H1 (cell line): ENCODE results near the gene GPR135. TPM values are rescaled to one million over a fixed set of nuclear protein-coding genes. Genes with fewer than 3 reads are reported as not detected.

ENCODE experiments used
- CTCF ChIA-PET: fragments of 300-600 bp; sonication (Branson Sonifier 250); formaldehyde crosslinking; loops from one replicate; lab custom pipeline; 2021; ENCODE audit not compliant: partially characterized antibody; lab: Charles Lee
- POLR2A ChIA-PET: fragments of 300-600 bp; sonication (Branson Sonifier 250); formaldehyde crosslinking; loops from one replicate; lab custom pipeline; 2021; ENCODE audit warnings: inconsistent platforms; ENCODE audit not compliant: partially characterized antibody; lab: Charles Lee
- DNase-seq, 2 experiments: peaks; one replicate each; pipeline versions ENCODE4 v3.0.0 to v3.0.0-alpha.2; 2010 to 2022; ENCODE audit warnings: low spot score in 2 of 2, low read depth in 1 of 2, mixed read lengths in 1 of 2
- FAIRE-seq: peaks from 2 replicates; lab custom pipeline; 2011; peaks lifted over from hg19 to GRCh38; lab: Jason Lieb, UNC
- H2AFZ ChIP-seq: 2 replicates; pipeline ENCODE4 v1.8.1; 2012; ENCODE audit warnings: low read length, inconsistent platforms
- H2AK5ac ChIP-seq: 2 replicates; pipeline ENCODE4 v1.6.1; 2013; ENCODE audit warnings: low read depth, low read length
- H2BK120ac ChIP-seq: replicated peaks from 2 replicates; pipeline ENCODE3; 2013; ENCODE audit warnings: low read depth, low read length, inconsistent platforms
- H2BK12ac ChIP-seq: 2 replicates; pipeline ENCODE4 v1.6.1; 2013; ENCODE audit warnings: low read depth, low read length
- H2BK15ac ChIP-seq: 2 replicates; pipeline ENCODE4 v1.6.1; 2013; ENCODE audit warnings: low read length
- H2BK20ac ChIP-seq: 2 replicates; pipeline ENCODE4 v1.6.1; 2013; ENCODE audit warnings: low read length
- H2BK5ac ChIP-seq: 2 replicates; pipeline ENCODE4 v1.6.1; 2013; ENCODE audit warnings: low read depth, low read length
- H3K14ac ChIP-seq: 2 replicates; pipeline ENCODE4 v1.6.1; 2013; ENCODE audit warnings: inconsistent platforms; ENCODE audit not compliant: insufficient read length
- H3K18ac ChIP-seq: 2 replicates; pipeline ENCODE4 v1.6.1; 2013; ENCODE audit warnings: low read length; ENCODE audit errors: extremely low read depth
- H3K23ac ChIP-seq: 2 replicates; pipeline ENCODE4 v1.6.1; 2013; ENCODE audit warnings: inconsistent platforms; ENCODE audit not compliant: insufficient read length
- H3K23me2 ChIP-seq: 2 replicates; pipeline ENCODE4 v1.6.1; 2013; ENCODE audit warnings: low read depth, low read length
- H3K27ac ChIP-seq: 2 replicates; pipeline ENCODE4 v1.6.1; 2011; ENCODE audit warnings: low read depth, low read length, inconsistent platforms
- H3K27me3 ChIP-seq, 4 experiments: replicated peaks in 1 of 4; 1 replicate in 1 of 4; 2 replicates in 3 of 4; pipeline versions ENCODE4 v1.6.1 to v1.8.1; 2011 to 2013; ENCODE audit warnings: low read length in 3 of 4, mild to moderate bottlenecking in 3 of 4, inconsistent platforms in 2 of 4, mixed read lengths in 2 of 4, moderate library complexity in 1 of 4; ENCODE audit not compliant: control insufficient read depth in 3 of 4, insufficient read depth in 3 of 4; ENCODE audit errors: extremely low read depth in 1 of 4
- H3K36me3 ChIP-seq, 4 experiments: 2 replicates each; pipeline versions ENCODE4 v1.6.1 to v1.8.1; 2011 to 2013; ENCODE audit warnings: mild to moderate bottlenecking in 4 of 4, low read length in 3 of 4, moderate library complexity in 2 of 4, control low read depth in 1 of 4, inconsistent platforms in 1 of 4; ENCODE audit not compliant: insufficient read depth in 4 of 4, control insufficient read depth in 2 of 4
- H3K4ac ChIP-seq: replicated peaks from 2 replicates; pipeline ENCODE3; 2013; ENCODE audit warnings: low read length, low read depth, mixed read lengths, inconsistent platforms; ENCODE audit not compliant: insufficient read length
- H3K4me1 ChIP-seq, 4 experiments: replicated peaks in 1 of 4; 1 replicate in 1 of 4; 2 replicates in 3 of 4; pipeline versions ENCODE4 v1.6.1 to v1.8.1; 2011 to 2013; ENCODE audit warnings: low read length in 3 of 4, inconsistent platforms in 2 of 4, mixed read lengths in 1 of 4; ENCODE audit not compliant: insufficient read depth in 4 of 4, control insufficient read depth in 3 of 4
- H3K4me2 ChIP-seq, 2 experiments: 2 replicates each; pipeline versions ENCODE4 v1.6.1 to v1.8.1; 2011 to 2013; ENCODE audit warnings: low read depth in 2 of 2, low read length in 2 of 2, control low read depth in 1 of 2, inconsistent platforms in 1 of 2, mild to moderate bottlenecking in 1 of 2; ENCODE audit not compliant: insufficient read depth in 1 of 2
- H3K4me3 ChIP-seq, 4 experiments: fragments of 200-600, 300-600 bp in 1 of 4; sonication (generic), shearing (Covaris generic), sonication (Bioruptor Twin) in 1 of 4; 2 replicates each; pipeline versions ENCODE4 v1.5.1 to v1.8.1; 2011 to 2016; ENCODE audit warnings: low read length in 4 of 4, low read depth in 3 of 4, control low read depth in 2 of 4, inconsistent platforms in 2 of 4, mild to moderate bottlenecking in 2 of 4, mixed read lengths in 1 of 4, moderate library complexity in 1 of 4; ENCODE audit not compliant: insufficient read depth in 2 of 4; ENCODE audit errors: extremely low read depth in 1 of 4
- H3K56ac ChIP-seq: replicated peaks from 2 replicates; pipeline ENCODE3; 2013; ENCODE audit warnings: low read depth, mild to moderate bottlenecking, mixed read lengths, low read length, inconsistent platforms; ENCODE audit not compliant: insufficient read length
- H3K79me1 ChIP-seq: 2 replicates; pipeline ENCODE4 v1.6.1; 2013; ENCODE audit warnings: low read depth, low read length, control low read depth
- H3K79me2 ChIP-seq, 2 experiments: 2 replicates each; pipeline versions ENCODE4 v1.6.1 to v1.8.1; 2012 to 2013; ENCODE audit warnings: low read length in 2 of 2, mild to moderate bottlenecking in 2 of 2, inconsistent platforms in 1 of 2; ENCODE audit not compliant: insufficient read depth in 2 of 2, control insufficient read depth in 1 of 2
- H3K9ac ChIP-seq, 4 experiments: replicated peaks in 1 of 4; 1 replicate in 1 of 4; 2 replicates in 3 of 4; pipeline versions ENCODE4 v1.6.1 to v1.8.1; 2011 to 2013; ENCODE audit warnings: low read depth in 3 of 4, low read length in 3 of 4, control low read depth in 2 of 4, mild to moderate bottlenecking in 2 of 4, moderate library complexity in 2 of 4, inconsistent platforms in 1 of 4; ENCODE audit errors: extremely low read depth in 1 of 4
- H3K9me3 ChIP-seq, 2 experiments: 2 replicates each; pipeline versions ENCODE4 v1.6.1 to v1.8.1; 2012 to 2013; ENCODE audit warnings: mild to moderate bottlenecking in 2 of 2, moderate library complexity in 2 of 2, control low read depth in 1 of 2, inconsistent platforms in 1 of 2, low read depth in 1 of 2, low read length in 1 of 2, mixed read lengths in 1 of 2; ENCODE audit not compliant: insufficient read depth in 2 of 2
- H4K20me1 ChIP-seq, 2 experiments: replicated peaks in 1 of 2; 2 replicates each; pipeline versions ENCODE3 to v1.8.1; 2011 to 2013; ENCODE audit warnings: inconsistent platforms in 2 of 2, low read length in 2 of 2, mild to moderate bottlenecking in 1 of 2; ENCODE audit not compliant: insufficient read depth in 2 of 2, control insufficient read depth in 1 of 2
- H4K5ac ChIP-seq: 2 replicates; pipeline ENCODE4 v1.6.1; 2013; ENCODE audit warnings: low read length, low read depth, mixed read lengths, inconsistent platforms; ENCODE audit not compliant: insufficient read length
- H4K8ac ChIP-seq: 2 replicates; pipeline ENCODE4 v1.8.0; 2013; ENCODE audit warnings: mild to moderate bottlenecking, moderate library complexity, low read length, inconsistent platforms; ENCODE audit not compliant: insufficient read depth; ENCODE audit errors: extremely low read depth
- H4K91ac ChIP-seq: replicated peaks from 2 replicates; pipeline ENCODE3; 2013; ENCODE audit warnings: low read length, mixed read lengths, inconsistent platforms; ENCODE audit not compliant: insufficient read length
- BCL11A ChIP-seq, 2 experiments: IDR thresholded peaks; one replicate each; pipeline ENCODE4 v1.6.1; 2011; ENCODE audit warnings: low read depth in 2 of 2, low read length in 2 of 2, mild to moderate bottlenecking in 2 of 2
- CEBPB ChIP-seq: IDR thresholded peaks from 2 replicates; pipeline ENCODE4 v1.6.1; 2012; ENCODE audit warnings: low read depth, low read length
- EZH2 ChIP-seq: fragments of 200-600 bp; sonication (generic); IDR thresholded peaks from 2 replicates; pipeline ENCODE4 v1.7.1; 2012; ENCODE audit warnings: low read depth, mild to moderate bottlenecking, moderate library complexity, low read length, inconsistent platforms; ENCODE audit not compliant: severe bottlenecking
- HDAC6 ChIP-seq: IDR thresholded peaks from one replicate; pipeline ENCODE4 v1.7.1; 2012; ENCODE audit warnings: low read depth, mild to moderate bottlenecking, inconsistent platforms, low read length, moderate library complexity
- KDM4A ChIP-seq: IDR thresholded peaks from one replicate; pipeline ENCODE4 v1.7.1; 2012; ENCODE audit warnings: low read depth, mild to moderate bottlenecking, moderate library complexity, low read length, inconsistent platforms; ENCODE audit not compliant: severe bottlenecking
- SIN3A ChIP-seq, 2 experiments: IDR thresholded peaks in 1 of 2; conservative IDR thresholded peaks in 1 of 2; 2 replicates each; pipeline ENCODE4 v1.6.1; 2011 to 2012; ENCODE audit warnings: low read length in 2 of 2, improper control_type of control experiment in 1 of 2, low read depth in 1 of 2, mild to moderate bottlenecking in 1 of 2
- SP1 ChIP-seq: IDR thresholded peaks from 2 replicates; pipeline ENCODE4 v1.6.1; 2011; ENCODE audit warnings: low read depth, low read length
- SP2 ChIP-seq: IDR thresholded peaks from 2 replicates; pipeline ENCODE4 v1.6.1; 2012; ENCODE audit warnings: mild to moderate bottlenecking, low read length, inconsistent platforms
- TBP ChIP-seq: IDR thresholded peaks from 2 replicates; pipeline ENCODE4 v1.6.1; 2011; ENCODE audit warnings: low read depth, low read length, improper control_type of control experiment
- USF2 ChIP-seq: IDR thresholded peaks from 2 replicates; pipeline ENCODE4 v1.6.1; 2011; ENCODE audit warnings: low read length, improper control_type of control experiment
- WGBS, 2 experiments: shearing (Covaris generic) in 1 of 2; methylation state at CpG; one replicate each; pipeline versions ENCODE4 v1.1.6 to v1.1.7; 2013 to 2015; ENCODE audit warnings: low lambda C conversion rate in 2 of 2, mixed read lengths in 2 of 2, inconsistent platforms in 1 of 2, low coverage in 1 of 2, missing lambda C conversion rate in 1 of 2; ENCODE audit not compliant: insufficient replicate concordance in 2 of 2, insufficient coverage in 1 of 2, insufficient read length in 1 of 2; ENCODE audit errors: extremely low coverage in 1 of 2, missing lambda C conversion rate in 1 of 2; 5-methylcytosine and 5-hydroxymethylcytosine counted together
- polyA plus RNA-seq, 7 experiments: library from polyadenylated mRNA; depleted of rRNA in 3 of 7; stranded (reverse) in 5 of 7; unstranded in 2 of 7; fragments of >200 nt in 5 of 7; fragments of 200-250 nt in 2 of 7; gene quantifications; 1 replicate in 5 of 7; 2 replicates in 1 of 7; 4 replicates in 1 of 7; pipeline versions ENCODE4 v1.2.1 to v1.2.3, GENCODE V29; 2011 to 2013; ENCODE audit warnings: missing spikeins in 2 of 7, mixed read lengths in 2 of 7
- total RNA-seq: library from RNA; stranded (reverse); fragmentation: NEBNext Ultra II Directional; extraction: Animal tissue kit (Norgen Biotek cat#: 25700); gene quantifications from 2 replicates; pipeline ENCODE4 v1.2.1, GENCODE V29; 2021

The GPR135 gene
- total and polyA plus RNA-seq, 2 of the 8 experiments (the other 6 are each of a cell fraction or from before 2014, with no cell fraction given): 0.48 to 1.1 TPM

- Histone ChIP-seq H3K9me3 (no peaks in the 10 kb centered on the region), H4K8ac (peak within 1 kb of the TSS; percentile 96), H2BK5ac (peak within 1 kb of the TSS; percentile 89), H2AK5ac (no peak within 1 kb of the TSS), H3K56ac (peak within 1 kb of the TSS; percentile 34), H3K36me3 (peaks cover 5 to 17% (median 10%) of the 10 kb centered on the region in 4 experiments), H3K9ac (peak within 1 kb of the TSS; percentile 63 to 80 (median 72)), H3K23ac (no peak within 1 kb of the TSS), H3K23me2 (peaks cover 7% of the 10 kb centered on the region), H3K4me2 (peak within 1 kb of the TSS; percentile 89 to 97), H3K4ac (peak within 1 kb of the TSS; percentile 84), H4K5ac (peak within 1 kb of the TSS; percentile 96), H3K79me1 (no peaks in the 10 kb centered on the region), H4K91ac (peak within 1 kb of the TSS; percentile 95), H2BK20ac (no peak within 1 kb of the TSS), H2BK12ac (0 out of 2 replicates have a peak within 1 kb of the TSS, but pooled peaks have one; percentile 55), H2BK120ac (no peak within 1 kb of the TSS), H4K20me1 (peaks cover 0 to 2% of the 10 kb centered on the region in 2 experiments), H2AFZ (peak within 1 kb of the TSS; percentile 73), H2BK15ac (peak within 1 kb of the TSS; percentile 83; the same call in 1 of the 2 replicates), H3K4me3 (peak within 1 kb of the TSS; percentile 71 to 90 (median 75)), H3K18ac (peak within 1 kb of the TSS; percentile 91), H3K79me2 (peaks cover 0 to 47% of the 10 kb centered on the region in 2 experiments; a peak in 3 of 4 replicates), H3K27me3 (no peaks in the 10 kb centered on the region), H3K27ac (peak within 1 kb of the TSS; percentile 82), H3K14ac (peak within 1 kb of the TSS; percentile 43), H3K4me1 (peaks cover 0 to 10% (median 3%) of the 10 kb centered on the region in 4 experiments; a peak in 3 of 7 replicates)
- DNase-seq: peak; percentile 85 to 98
- POLR2A ChIA-PET: interaction anchor here (0.8 to 2.3 kb wide), 11 partner anchors 9 to 295 kb away, joined by 3 to 9 read pairs (median 5); partner anchors contain the start of genes DAAM1 and GPR135
- CTCF ChIA-PET: interaction anchor here (0.6 to 2.2 kb wide), 12 partner anchors 10 to 673 kb away, joined by 3 to 6 read pairs (median 4); partner anchors contain the start of gene CCDC175
- no peak for FAIRE-seq
- WGBS, 2 experiments: 2% methylated on average over 73 of the region's 92 CpGs; no CpG with 5 or more reads in 1 of the 2 experiments
- peak; percentile 45 for TF ChIP-seq TBP
- TF ChIP-seq SP2: no peak
- TF ChIP-seq KDM4A: peak; percentile 96
- no peak for TF ChIP-seq HDAC6
- TF ChIP-seq SIN3A (conservative IDR thresholded peaks at IDR 0.05 in 1 of 2, IDR thresholded peaks at IDR 0.05 in 1 of 2; ENCODE audit: low read depth in 1 of 2, low read length in 2 of 2): peak; percentile 30 to 78; a peak in 2 of 4 replicates
- TF ChIP-seq SP1: no peak; the same call in 1 of the 2 replicates
- TF ChIP-seq USF2: peak; percentile 57
- TF ChIP-seq EZH2: no peak
- no peak for TF ChIP-seq CEBPB
- no peak for TF ChIP-seq BCL11A (IDR thresholded peaks at IDR 0.05; ENCODE audit: low read depth in 2 of 2, low read length in 2 of 2)
Measured at GRCh38 chr14:59483819-59484638, 18.8 kb upstream of the GPR135 start, which contains the start of the genes JKAMP and L3HYPDH. Gene JKAMP (plus strand): TSS chr14:59484517. CDS start chr14:59484590, 73 bp downstream. Gene L3HYPDH (minus strand): TSS chr14:59484408. CDS start chr14:59484316, 92 bp downstream.
